ENCODE results near the gene GTF2H2.
"Not testable (repeated sequence)": the region's sequence is repeated elsewhere in the genome, so short reads cannot be mapped to it uniquely, and the experiment has no call there.

DNA sequence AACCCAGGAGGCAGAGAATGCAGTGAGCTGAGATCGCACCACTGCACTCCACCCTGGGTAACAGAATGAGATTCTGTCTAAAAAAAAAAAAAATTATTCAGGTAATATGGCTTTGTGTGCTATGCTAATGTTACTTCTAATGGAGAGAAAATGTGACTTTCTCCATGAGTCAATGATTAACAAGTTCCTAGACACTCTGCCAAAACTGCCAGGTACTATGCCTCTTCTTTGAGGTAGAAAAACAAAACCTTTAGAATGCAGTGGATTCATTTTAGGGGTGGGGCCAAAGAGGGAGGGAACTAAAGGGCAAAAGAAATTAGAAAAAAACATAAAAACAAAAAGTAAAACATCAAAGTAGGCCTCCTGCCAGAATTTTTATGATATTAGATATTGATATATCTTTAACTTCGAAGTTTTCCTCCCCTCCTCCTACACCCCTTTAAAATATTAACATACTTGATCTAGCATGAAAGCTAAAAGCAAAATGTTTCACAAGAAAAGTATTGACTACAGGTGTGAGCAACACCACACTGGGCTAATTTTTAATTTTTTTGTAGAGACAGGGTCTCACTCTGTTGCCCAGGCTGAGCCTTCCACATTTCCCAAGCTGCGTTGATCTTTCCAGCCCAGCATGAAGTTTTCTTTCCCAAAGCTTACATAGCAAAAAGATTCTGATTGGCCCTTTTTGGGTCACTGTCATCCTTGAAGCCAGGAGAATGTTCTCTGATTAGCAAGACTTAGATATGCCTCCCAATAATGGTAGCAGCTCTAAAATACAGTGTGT lies 17.0 kb upstream of the GTF2H2 start:
- TF ChIP-seq, protein P1, sequence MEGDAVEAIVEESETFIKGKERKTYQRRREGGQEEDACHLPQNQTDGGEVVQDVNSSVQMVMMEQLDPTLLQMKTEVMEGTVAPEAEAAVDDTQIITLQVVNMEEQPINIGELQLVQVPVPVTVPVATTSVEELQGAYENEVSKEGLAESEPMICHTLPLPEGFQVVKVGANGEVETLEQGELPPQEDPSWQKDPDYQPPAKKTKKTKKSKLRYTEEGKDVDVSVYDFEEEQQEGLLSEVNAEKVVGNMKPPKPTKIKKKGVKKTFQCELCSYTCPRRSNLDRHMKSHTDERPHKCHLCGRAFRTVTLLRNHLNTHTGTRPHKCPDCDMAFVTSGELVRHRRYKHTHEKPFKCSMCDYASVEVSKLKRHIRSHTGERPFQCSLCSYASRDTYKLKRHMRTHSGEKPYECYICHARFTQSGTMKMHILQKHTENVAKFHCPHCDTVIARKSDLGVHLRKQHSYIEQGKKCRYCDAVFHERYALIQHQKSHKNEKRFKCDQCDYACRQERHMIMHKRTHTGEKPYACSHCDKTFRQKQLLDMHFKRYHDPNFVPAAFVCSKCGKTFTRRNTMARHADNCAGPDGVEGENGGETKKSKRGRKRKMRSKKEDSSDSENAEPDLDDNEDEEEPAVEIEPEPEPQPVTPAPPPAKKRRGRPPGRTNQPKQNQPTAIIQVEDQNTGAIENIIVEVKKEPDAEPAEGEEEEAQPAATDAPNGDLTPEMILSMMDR (IDR thresholded peaks at IDR 0.05; ENCODE audit: low read length): not testable (repeated sequence)
- TF ChIP-seq EZH2 (IDR thresholded peaks at IDR 0.05; ENCODE audit: borderline replicate concordance, low read length): not testable (repeated sequence)
